Erythroblast (primary cell): ENCODE data around the gene RMI2.
A peak's percentile ranks its signal among the peaks of the same experiment; 100 is the strongest.

Source experiments
- DNase-seq, 2 experiments: peaks; one replicate each; lab custom pipeline; 2025; lab: John Stamatoyannopoulos, UW
- GATA1 ChIP-seq: IDR thresholded peaks from 2 replicates; pipeline ENCODE4 v1.6.1; 2011; ENCODE audit warnings: low read depth, mild to moderate bottlenecking, control low read depth, low read length, moderate library complexity
- POLR2A ChIP-seq: IDR thresholded peaks from 2 replicates; pipeline ENCODE4 v1.6.1; 2011; ENCODE audit warnings: mild to moderate bottlenecking, low read length

Gene RMI2

DNA sequence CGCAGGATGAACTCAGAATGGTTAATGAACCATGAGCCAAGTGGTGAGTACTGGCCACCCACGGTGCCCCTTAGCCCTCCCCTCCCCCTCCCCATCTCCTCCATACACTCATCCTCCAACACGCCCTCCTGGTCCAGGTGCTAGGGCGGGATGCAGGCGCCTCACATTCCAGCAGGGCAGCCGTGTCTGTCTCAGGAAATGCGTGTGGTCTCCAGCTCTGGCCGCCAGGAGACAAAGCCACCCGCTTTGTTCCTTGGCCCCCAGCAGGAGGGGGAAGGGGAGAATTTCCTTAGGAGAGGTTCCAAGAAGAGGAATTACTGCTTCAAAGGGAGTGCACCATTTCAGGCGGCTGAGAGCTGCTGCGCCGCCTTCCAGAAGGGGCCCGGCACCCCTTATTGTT is 29.7 kb upstream of the RMI2 start:
- DNase-seq = no peak
- no peak for TF ChIP-seq GATA1
- TF ChIP-seq POLR2A = no peak

DNA sequence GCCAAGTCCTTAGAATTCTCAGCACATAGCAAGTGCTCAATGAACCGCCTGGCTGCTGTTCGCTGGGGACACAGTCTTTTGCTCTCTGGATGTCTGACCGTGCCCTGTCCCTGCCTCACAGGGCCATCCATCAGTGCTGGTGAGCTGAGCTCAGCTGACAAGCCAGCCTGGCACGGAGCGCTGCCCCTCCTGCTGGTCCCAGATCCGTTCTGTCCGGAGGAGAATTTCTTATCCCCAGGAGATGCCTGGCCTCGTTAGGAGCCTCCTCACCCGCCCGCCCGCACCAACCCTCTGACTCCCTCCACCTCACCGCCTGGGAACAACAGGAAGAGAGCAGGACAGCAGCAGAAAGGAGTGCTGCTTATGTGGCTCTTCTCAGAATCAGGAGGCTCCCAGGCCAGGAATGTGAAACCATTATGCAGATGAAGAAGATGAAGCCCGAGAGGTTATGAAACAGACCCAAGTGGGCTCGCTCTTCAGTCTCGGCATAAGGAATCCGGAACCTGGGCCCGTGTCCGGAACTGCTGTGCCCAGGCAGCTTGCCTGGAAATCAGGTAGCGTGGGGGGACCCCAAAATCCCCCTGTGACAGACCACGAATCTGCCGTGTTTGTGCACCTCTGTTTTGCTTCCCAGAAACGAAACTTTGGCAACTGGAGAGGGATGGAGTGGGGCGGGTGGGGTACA is 28.8 kb upstream of the RMI2 start:
- no peak for DNase-seq
- TF ChIP-seq GATA1 = no peak
- no peak for TF ChIP-seq POLR2A

DNA sequence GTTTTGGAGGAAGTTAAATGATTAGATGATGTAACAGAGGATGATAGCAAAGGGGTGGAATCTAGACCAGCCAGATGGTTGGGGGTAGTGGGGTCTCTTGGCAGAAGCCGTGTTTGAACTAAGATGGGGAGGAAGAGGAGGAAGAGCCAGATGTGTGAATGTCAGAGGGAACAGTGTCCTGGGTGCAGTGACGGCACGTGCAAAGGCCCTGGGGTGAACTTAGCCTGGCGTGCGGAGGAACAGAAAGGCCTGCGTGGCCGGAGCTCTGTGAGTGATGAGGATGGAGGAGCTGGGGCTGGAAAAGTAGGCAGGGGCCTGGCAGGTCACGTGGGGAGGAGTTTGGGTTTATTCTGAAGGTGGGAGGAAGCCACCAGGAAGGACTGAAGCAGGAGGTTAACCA is 26.4 kb upstream of the RMI2 start:
- TF ChIP-seq GATA1 = no peak
- no peak for TF ChIP-seq POLR2A
- no peak for DNase-seq

DNA sequence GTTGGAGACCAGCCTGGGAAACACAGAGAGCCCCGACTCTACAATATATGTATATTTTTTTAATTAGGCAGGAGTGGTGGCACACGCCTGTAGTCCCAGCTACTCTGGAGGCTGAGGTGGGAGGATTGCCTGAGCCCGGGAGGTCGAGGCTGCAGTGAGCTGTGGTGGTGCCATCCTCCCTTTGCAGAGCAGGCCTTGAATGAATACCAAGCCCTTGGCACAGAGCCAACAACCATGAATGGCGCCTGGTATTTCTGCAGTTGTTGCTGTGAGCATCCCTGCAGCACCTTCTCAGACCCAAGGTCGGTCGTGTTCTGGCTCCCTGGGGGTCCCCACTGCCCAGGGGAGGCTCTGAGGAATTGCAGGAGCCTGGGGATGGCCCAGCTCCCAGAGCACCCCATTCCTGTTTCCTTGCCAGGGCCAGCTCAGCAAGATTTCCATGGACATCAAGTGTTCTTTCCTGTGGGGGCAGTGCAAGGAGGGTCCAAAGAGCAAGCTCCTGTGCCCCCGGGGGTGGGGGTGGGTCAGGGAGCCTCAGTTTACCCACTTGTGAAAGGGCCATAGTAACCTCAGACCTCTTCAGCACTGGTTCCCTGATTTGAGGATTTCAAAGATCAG is 25.6 kb upstream of the RMI2 start:
- TF ChIP-seq GATA1 = no peak
- DNase-seq = peak; percentile 35 to 57

DNA sequence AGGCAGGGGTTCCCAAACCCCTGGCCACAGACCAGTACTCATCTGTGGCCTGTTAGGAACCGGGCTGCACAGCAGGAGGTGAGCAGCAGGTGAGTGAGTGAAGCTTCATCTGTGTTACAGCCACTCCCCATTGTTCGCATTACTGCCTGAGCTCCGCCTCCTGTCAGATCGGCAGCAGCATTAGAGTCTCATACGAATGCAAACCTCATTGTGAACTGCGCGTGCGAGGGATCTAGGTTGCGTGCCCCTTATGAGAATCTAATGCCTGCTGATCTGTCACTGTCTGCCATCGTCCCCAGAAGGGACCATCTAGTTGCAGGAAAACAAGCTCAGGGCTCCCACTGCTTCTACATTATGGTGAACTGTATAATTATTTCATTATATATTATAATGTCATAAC is 25.1 kb upstream of the RMI2 start:
- TF ChIP-seq POLR2A = no peak
- no peak for TF ChIP-seq GATA1
- no peak for DNase-seq

DNA sequence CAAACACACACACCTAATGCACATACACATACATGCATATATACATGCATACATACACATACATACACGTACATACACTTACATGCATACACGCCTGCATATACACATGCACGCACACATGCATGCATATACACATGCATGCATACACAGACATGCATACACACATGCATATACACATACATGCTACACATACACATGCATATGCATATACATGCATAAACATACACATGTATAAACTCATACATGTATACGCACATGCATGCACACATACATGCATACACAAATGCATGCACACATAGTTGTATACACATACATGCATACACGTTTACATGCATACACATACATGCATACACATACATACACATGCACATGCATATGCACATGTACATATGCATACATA is 23.6 kb upstream of the RMI2 start:
- no peak for TF ChIP-seq GATA1
- TF ChIP-seq POLR2A = no peak
- no peak for DNase-seq

DNA sequence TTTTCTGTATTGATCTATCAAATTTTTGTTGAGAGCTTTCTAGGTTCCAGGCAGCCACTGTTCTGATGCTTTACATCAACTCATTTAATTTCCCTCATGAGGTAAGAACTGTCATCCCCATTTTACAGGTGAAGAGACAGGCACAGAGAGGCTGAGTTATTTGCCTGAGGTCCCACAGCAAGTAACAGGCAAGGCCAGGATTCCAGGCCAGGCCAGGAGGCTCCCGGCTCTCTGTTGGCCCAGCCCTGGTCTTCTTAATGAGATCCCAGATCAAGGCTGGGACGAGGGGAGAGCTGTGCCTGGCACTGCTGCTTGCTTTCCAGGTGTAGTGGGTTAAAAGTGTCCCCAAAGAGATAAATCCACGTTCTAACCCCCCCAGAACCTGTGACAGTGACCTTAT is 22.4 kb upstream of the RMI2 start:
- TF ChIP-seq POLR2A (no peak), GATA1 (no peak)
- DNase-seq = no peak

DNA sequence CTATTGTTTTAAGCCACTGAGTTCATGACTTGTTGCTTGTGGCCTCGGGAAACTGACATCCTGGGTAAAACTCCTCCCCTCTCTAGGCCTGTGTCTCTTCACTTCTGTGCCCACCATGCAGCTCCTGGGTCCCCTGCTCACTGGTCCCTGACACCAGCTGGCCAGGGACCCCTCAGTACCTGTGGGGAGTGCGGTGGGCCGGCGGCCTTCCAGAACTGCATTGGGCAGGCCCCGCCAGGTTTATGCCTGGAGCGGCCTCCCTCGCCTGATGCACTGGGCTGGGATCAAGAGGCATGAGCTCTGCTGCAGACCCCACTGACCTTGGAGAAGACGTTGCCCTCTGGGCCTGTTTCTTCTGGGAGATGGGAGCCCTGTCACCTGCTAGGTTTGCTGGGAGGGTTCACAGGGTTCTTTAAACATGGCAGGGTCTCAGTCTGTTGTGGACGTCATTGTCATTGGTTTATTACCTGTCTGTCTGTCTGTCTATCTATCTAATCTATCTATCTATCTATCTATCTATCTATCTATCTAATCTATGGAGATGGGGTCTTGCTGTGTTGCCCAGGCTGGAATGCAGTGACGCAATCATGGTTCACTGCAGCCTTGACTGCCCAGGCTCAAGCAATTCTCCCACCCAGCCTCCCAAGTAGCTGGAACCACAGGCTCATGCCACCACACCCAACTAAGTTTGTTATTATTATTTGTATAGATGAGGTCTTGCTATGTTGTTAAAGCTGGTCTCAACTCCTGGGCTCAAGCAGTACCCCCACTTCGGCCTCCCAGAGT is 21.5 kb upstream of the RMI2 start:
- DNase-seq = no peak
- no peak for TF ChIP-seq GATA1

DNA sequence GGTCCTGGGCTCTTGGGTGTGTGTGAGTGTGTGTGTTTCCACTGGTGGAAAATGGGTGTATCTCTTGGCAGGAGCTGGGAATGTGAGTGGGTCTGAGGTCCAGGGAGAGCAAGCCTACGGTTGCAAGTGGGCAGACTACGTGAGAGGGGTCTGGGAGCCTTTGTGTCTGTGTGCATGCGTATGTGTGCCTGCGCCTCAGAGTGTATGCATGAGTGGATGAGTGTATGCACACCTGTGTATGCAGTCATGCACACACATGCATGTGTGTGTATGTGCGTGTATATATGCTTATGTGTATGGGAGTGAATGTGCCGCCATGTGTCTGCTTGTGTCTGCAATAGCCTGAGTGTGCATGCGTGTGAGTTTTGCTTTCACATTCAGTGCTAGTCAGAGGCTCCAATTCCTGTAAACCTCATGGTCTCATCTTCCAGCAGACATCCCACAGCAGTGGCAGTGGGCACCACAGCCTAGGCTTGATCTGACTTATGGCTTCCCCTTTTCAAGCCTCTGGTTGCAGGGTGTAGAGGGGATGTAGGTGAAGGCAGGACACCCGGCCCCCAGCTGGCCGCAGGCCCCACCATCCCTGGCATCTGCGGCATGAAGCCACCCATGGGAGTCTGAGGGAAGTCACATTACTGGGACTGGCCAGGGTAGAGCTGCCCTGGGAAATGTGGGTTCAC is 19.7 kb upstream of the RMI2 start:
- TF ChIP-seq POLR2A (no peak), GATA1 (no peak)

DNA sequence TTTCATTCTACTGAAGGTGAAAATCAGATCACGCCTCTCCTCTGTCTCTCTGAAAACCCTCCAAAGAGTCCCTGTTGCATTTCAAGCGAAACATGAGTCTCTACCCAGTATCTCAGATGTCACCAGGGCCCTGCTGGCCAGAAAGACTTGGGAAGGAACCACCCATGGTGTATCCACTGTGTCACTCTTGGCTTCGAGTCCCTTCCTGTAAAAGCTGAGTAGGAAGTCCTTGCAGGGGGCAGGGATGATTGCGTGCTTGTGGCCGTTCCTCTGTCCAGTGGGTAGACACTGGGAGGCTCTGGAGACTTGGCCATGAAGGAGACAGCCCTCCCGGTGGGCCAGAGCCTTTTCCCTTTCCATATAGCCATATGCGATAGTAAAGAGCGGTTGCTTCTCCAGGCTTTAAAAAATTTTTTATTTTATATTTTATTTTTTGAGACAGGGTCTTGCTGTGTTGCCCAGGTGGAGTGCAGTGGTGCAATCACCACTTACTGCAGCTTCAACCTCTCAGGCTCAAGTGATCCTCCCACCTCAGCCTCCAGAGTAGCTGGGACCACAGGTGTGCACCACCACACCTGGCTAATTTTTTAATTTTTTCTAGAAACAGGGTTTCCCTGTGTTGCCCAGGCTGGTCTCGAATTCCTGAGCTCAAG is 19.0 kb upstream of the RMI2 start:
- DNase-seq = no peak
- TF ChIP-seq GATA1 = no peak
- TF ChIP-seq POLR2A = no peak

More for the DNA sequence above, 19.7 kb upstream of the RMI2 start:
- DNase-seq = no peak

DNA sequence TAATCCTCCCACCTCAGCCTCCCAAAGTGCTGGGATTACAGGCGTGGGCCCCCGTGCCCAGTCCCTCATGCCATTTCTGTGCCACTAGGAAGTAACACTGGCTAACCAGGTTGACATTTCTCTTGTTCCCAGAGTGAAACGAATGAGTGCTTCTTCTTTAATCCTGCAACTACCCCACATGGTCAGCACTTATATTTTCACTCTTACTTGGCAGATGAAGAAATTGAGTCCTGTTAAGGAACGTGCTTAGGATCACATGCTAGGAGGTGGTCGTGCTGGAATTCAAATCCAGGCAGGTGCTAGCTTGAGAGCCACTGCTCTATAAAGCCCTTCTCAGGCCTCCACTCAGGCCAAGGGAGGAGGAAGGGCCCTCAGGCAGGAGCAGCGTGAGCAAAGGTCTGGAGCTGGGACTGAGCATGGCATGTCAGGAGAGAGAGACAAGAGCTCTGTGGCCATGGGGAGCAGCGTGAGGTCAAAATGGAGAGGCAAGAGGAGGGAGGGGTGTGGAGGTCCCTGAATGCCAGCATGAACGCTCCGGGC is 18.5 kb upstream of the RMI2 start:
- TF ChIP-seq GATA1 (no peak), POLR2A (no peak)
- no peak for DNase-seq

DNA sequence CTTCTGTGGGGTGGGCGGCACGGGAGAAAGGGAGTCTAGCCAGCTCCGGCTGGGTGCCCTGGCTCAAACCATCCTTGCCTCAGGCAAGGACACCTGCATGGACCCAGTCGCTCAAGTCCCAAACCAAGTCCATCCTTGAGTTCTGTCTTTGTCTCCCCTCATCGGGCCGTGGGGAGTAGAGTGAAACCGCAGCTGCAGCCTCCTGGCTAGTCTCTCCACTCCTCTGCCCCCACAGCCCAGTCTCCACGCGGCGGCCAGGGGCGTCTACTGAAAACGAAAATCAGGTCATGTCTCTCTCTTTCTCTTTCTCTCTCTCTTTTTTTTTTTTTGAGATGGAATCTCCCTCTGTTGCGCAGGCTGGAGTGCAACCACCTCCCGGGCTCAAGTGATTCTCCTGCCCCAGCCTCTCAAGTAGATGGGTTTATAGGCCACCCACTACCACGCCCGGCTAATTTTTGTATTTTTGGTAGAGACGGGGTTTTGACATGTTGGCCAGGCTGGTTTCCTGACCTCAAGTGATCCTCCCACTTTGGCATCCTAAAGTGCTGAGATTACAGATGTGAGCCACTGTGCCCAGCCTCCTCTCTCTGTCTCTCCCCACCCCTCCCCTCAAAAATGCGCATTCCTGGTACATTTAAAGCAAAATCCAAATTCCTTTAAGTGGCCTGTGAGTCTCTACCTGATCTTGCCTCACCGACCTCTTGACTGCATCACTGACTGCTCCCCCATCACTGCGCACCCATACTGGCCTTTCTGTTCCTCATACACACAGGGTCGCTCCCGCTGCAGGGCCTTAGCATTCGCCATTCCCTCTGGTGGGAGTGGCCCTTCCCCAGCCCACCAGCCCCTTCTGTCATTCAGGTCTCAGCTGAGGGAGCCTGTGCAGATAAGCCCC is 17.7 kb upstream of the RMI2 start:
- no peak for DNase-seq
- TF ChIP-seq GATA1 = no peak
- TF ChIP-seq POLR2A = no peak
